Tongue (tissue), 2 donors: Measurements from ENCODE around the gene ATP8B2. TPM values are rescaled to one million over a fixed set of nuclear protein-coding genes. Genes with fewer than 3 reads are reported as not detected.
"Not testable (repeated sequence)": the region's sequence is repeated elsewhere in the genome, so short reads cannot be mapped to it uniquely, and the experiment has no call there.

Source experiments
- DNase-seq: peaks from one replicate; pipeline ENCODE4 v3.0.0-alpha.2; 2015
- total RNA-seq: library from RNA; depleted of rRNA; stranded (reverse); fragments of >200 nt; gene quantifications from one replicate; pipeline ENCODE4 v1.2.3, GENCODE V29; 2014

Gene ATP8B2
- total RNA-seq, 1 donor from 2014 or later = 46.8 TPM

GRCh38 chr1:154325583-154326545, 539 bp downstream of the ATP8B2 start:
- DNase-seq = peak; percentile 84

GRCh38 chr1:154326546-154327465, 1.5 kb downstream of the ATP8B2 start:
- peak; percentile 34 for DNase-seq

GRCh38 chr1:154327466-154328317, 2.4 kb downstream of the ATP8B2 start:
- DNase-seq = peak; percentile 32

- peak; percentile 88 for DNase-seq
These were observed 3.2 kb downstream of the ATP8B2 start for GRCh38 chr1:154328318-154329151.

- DNase-seq = no peak
These were observed 3.8 kb downstream of the ATP8B2 start for GRCh38 chr1:154329152-154329521.

- no peak for DNase-seq
These were observed 4.3 kb downstream of the ATP8B2 start for GRCh38 chr1:154329551-154330131.

GRCh38 chr1:154330669-154331068, 5.3 kb downstream of the ATP8B2 start:
- no peak for DNase-seq

GRCh38 chr1:154334079-154335024, 9.0 kb downstream of the ATP8B2 start:
- no peak for DNase-seq

GRCh38 chr1:154335025-154335714, 9.8 kb downstream of the ATP8B2 start:
- peak; percentile 95 for DNase-seq

- DNase-seq = no peak
These were observed 12.0 kb downstream of the ATP8B2 start for GRCh38 chr1:154337253-154337894.

- DNase-seq = no peak
These were observed 13.6 kb downstream of the ATP8B2 start for GRCh38 chr1:154338875-154339274.

- DNase-seq = not testable (repeated sequence)
These were observed 16.0 kb downstream of the ATP8B2 start for GRCh38 chr1:154341366-154341765.

- DNase-seq = no peak
These were observed 16.8 kb downstream of the ATP8B2 start for GRCh38 chr1:154342132-154342531.

- no peak for DNase-seq
These were observed 17.6 kb downstream of the ATP8B2 start for GRCh38 chr1:154342836-154343472.

- DNase-seq = no peak
These were observed 19.9 kb downstream of the ATP8B2 start for GRCh38 chr1:154344977-154345837.

GRCh38 chr1:154346276-154346917, 21.1 kb downstream of the ATP8B2 start:
- no peak for DNase-seq
